H1 (cell line): ENCODE results near the gene OSBP. TPM values are rescaled to one million over a fixed set of nuclear protein-coding genes. Genes with fewer than 3 reads are reported as not detected.

ENCODE experiments used
- BRCA1 ChIP-seq: IDR thresholded peaks from 2 replicates; pipeline ENCODE4 v1.6.1; 2012; ENCODE audit warnings: low read depth, low read length, improper control_type of control experiment
- GABPA ChIP-seq: IDR thresholded peaks from 2 replicates; pipeline ENCODE4 v1.6.1; 2011; ENCODE audit warnings: mild to moderate bottlenecking, low read length, moderate library complexity, borderline replicate concordance; ENCODE audit not compliant: insufficient read depth
- KDM4A ChIP-seq: IDR thresholded peaks from one replicate; pipeline ENCODE4 v1.7.1; 2012; ENCODE audit warnings: low read depth, mild to moderate bottlenecking, moderate library complexity, low read length, inconsistent platforms; ENCODE audit not compliant: severe bottlenecking
- NANOG ChIP-seq: IDR thresholded peaks from 2 replicates; pipeline ENCODE4 v1.6.1; 2011; ENCODE audit warnings: low read length, low read depth, mild to moderate bottlenecking, inconsistent platforms; ENCODE audit not compliant: insufficient read depth, poor library complexity, severe bottlenecking
- PHF8 ChIP-seq: fragments of 200-600 bp; sonication (generic); conservative IDR thresholded peaks from 2 replicates; pipeline ENCODE4 v1.7.1; 2012; ENCODE audit warnings: low read depth, mild to moderate bottlenecking, inconsistent platforms, low read length, moderate library complexity
- POLR2A ChIP-seq, 2 experiments: IDR thresholded peaks; 1 replicate in 1 of 2; 2 replicates in 1 of 2; pipeline ENCODE4 v1.6.1; 2011; ENCODE audit warnings: low read depth in 2 of 2, low read length in 2 of 2, mild to moderate bottlenecking in 2 of 2; ENCODE audit errors: control extremely low read depth in 1 of 2
- SRF ChIP-seq: IDR thresholded peaks from 2 replicates; pipeline ENCODE4 v1.6.1; 2011; ENCODE audit warnings: mild to moderate bottlenecking, low read depth, low read length, moderate library complexity
- polyA plus RNA-seq, 7 experiments: library from polyadenylated mRNA; depleted of rRNA in 3 of 7; stranded (reverse) in 5 of 7; unstranded in 2 of 7; fragments of >200 nt in 5 of 7; fragments of 200-250 nt in 2 of 7; gene quantifications; 1 replicate in 5 of 7; 2 replicates in 1 of 7; 4 replicates in 1 of 7; pipeline versions ENCODE4 v1.2.1 to v1.2.3, GENCODE V29; 2011 to 2013; ENCODE audit warnings: missing spikeins in 2 of 7, mixed read lengths in 2 of 7
- total RNA-seq: library from RNA; stranded (reverse); fragmentation: NEBNext Ultra II Directional; extraction: Animal tissue kit (Norgen Biotek cat#: 25700); gene quantifications from 2 replicates; pipeline ENCODE4 v1.2.1, GENCODE V29; 2021

OSBP gene
- total and polyA plus RNA-seq, 2 of the 8 experiments (the other 6 are each of a cell fraction or from before 2014, with no cell fraction given) = 13.2 to 43.1 TPM

DNA sequence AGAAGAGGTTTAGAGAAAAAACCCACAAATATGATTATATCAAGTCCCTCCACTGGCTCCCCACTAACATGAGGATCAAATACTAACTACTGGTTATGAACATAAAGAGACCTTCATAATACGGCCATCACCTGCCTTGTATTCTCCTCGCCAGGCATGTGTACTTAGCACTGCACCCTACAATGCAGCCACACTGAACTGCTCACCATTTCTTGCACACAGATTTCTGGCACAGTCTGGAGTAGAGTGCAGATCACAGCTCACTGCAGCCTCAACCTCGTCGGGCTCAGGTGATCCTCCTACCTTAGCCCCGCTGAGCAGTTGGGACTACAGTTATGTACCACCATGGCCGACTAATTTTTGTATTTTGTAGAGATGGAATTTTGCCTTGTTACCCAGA lies 13.1 kb downstream of the OSBP start (continued):
- TF ChIP-seq PHF8 (no peak), GABPA (no peak), SRF (no peak), KDM4A (no peak), BRCA1 (no peak), NANOG (no peak), POLR2A (IDR thresholded peaks at IDR 0.05; ENCODE audit: control extremely low read depth in 1 of 2, low read depth in 2 of 2, low read length in 2 of 2) (no peak)
